ENCODE results near the gene VPS35L.

The VPS35L gene

DNA sequence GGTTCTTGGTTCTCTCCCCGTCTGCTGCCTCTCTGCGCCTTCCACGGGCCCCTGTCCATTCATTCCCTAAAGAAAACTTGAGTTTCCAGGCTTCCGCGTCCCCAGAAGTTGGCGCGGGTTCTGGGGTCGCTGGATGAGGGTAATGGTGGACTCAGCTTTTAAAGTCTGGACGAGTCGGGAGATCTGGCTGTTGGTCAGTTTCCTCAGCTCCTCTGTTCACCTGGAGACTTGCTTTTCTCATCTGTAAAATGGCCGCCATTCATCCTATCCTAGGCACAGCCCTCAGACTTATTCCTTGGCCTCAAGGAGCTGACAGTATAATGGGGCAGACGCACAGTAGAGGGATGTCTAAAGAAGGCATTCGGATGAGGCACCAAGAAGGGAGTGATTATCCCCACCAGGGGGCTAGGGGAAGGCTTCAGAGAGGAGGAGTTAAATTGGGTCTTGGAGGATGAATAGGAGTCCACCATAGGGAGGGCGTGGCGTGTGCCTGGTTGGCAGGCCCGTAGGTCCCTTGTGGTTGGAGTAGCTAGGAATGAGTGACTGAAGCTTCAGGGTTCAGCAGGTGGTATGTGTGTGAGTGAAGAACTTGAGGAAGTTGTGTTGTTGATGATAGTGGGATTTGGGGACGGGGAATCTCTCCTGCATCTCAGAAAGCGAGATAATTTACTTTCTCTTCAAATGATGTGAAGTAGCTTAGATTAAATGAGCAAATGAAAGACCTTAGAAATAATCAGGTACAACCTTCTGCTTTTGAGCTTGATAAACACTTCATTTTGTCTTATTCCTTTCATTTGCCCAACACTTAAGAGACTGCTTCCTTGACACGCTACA lies 652 bp downstream of the VPS35L start:
- H3K4me3 ChIP-seq (ENCODE audit: low read depth, low read length), result peak overlapping the region; percentile 89
- in situ Hi-C loops (cut with HindIII; ENCODE audit: low sequenced_read_pairs), result no loop called here
- TF ChIP-seq, protein P1, sequence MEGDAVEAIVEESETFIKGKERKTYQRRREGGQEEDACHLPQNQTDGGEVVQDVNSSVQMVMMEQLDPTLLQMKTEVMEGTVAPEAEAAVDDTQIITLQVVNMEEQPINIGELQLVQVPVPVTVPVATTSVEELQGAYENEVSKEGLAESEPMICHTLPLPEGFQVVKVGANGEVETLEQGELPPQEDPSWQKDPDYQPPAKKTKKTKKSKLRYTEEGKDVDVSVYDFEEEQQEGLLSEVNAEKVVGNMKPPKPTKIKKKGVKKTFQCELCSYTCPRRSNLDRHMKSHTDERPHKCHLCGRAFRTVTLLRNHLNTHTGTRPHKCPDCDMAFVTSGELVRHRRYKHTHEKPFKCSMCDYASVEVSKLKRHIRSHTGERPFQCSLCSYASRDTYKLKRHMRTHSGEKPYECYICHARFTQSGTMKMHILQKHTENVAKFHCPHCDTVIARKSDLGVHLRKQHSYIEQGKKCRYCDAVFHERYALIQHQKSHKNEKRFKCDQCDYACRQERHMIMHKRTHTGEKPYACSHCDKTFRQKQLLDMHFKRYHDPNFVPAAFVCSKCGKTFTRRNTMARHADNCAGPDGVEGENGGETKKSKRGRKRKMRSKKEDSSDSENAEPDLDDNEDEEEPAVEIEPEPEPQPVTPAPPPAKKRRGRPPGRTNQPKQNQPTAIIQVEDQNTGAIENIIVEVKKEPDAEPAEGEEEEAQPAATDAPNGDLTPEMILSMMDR (IDR thresholded peaks at IDR 0.05; ENCODE audit: low read depth, low read length, missing control alignments), result peak; percentile 15
- DNase-seq (ENCODE audit: low read depth), result no peak

DNA sequence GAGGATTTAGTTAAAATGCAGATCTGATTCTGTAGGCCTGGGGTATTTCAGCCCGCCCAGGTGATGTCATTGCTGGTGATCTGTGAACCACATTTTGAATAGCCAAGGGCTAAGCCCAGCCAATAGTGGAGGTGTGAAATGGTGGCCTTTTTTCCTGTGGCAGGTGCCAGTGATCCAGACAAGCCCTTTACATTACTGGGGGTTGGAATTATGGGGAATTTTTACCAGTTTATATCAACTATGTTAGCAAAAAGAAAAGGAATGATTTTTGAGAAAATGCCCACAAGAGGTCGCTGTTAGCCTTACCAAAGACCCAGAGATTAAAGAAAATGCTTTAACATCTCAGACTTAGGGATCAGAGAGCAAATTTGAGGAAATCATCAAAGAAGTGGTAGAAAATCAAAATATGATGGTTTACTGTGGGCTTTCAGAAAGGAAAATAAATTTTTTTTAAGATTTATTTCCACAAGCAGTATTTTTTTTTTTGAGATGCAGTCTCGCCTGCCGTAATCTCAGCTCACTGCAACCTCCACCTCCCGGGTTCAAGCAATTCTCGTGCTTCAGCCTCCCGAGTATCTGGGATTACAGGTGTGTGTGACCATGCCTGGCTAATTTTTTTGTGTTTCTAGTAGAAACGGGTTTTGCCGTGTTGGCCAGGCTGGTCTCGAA lies 3.9 kb downstream of the VPS35L start:
- DNase-seq (ENCODE audit: low read depth), result peak; percentile 48
- in situ Hi-C loops (cut with HindIII; ENCODE audit: low sequenced_read_pairs), result no loop called here
- TF ChIP-seq, protein P1 (IDR thresholded peaks at IDR 0.05; ENCODE audit: low read depth, low read length, missing control alignments), result peak; percentile 52
- H3K4me3 ChIP-seq (ENCODE audit: low read depth, low read length), result no peak overlapping the region

DNA sequence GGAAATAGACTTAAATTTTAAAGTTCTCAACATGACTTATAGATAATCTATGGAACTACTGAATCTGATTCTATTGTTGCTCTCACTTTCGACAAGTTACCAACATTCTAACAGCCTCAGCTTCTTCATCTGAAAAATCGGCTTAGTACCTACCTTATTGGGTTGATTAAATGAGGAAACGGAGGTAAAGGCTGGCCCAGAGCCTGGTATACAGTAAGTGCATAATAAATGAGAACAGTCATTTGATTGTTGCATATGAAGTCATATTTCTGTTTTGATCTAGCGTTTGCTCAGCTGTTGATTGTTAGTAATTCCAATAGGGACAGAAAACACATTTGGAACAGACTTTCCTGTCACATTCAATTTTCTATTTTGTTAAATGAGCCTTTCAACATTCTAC lies 4.6 kb downstream of the VPS35L start:
- H3K4me3 ChIP-seq (ENCODE audit: low read depth, low read length), result no peak overlapping the region
- no peak for DNase-seq (ENCODE audit: low read depth)
- in situ Hi-C loops (cut with HindIII; ENCODE audit: low sequenced_read_pairs), result no loop called here
- TF ChIP-seq, protein P1 (IDR thresholded peaks at IDR 0.05; ENCODE audit: low read depth, low read length, missing control alignments), result no peak

DNA sequence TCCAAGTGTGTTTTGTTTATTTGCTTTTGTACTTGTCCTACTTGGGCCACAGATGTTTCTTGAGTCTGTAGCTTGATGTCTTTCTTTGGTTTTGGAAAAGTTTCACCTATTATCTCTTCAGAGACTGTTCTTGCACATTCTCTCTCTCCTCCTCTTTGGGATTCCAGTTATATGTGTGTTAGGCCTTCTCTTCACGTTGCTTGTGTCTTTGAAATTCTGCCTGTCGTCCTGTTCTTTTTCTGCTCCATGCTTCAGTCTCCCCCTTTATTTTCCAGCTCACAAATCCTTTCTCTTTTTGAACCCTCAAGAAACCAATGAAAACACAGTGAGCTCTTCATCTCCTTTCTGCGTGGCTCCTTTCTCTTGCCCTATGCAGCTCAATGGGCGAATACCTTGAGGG lies 7.9 kb downstream of the VPS35L start:
- in situ Hi-C loops (cut with HindIII; ENCODE audit: low sequenced_read_pairs), result no loop called here
- TF ChIP-seq, protein P1 (IDR thresholded peaks at IDR 0.05; ENCODE audit: low read depth, low read length, missing control alignments), result no peak
- no peak for DNase-seq (ENCODE audit: low read depth)
- no peak overlapping the region for H3K4me3 ChIP-seq (ENCODE audit: low read depth, low read length)

DNA sequence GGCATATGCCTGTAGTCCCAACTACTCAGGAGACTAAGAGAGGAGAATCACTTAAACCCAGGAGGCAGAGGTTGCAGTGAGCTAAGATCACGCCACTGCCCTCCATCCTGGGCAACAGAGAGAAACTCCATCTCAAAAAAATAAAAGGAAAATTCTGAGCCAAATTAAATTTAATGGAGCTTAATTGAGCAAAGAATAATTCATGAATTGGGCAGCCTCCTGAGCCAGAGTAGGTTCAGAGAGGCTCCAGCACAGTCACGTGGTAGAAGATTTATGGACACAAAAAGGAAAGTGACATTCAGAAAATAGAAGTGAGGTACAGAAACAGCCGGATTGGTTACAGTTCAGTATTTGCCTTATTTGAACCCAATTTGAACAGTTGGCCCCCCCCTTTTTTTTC lies 10.9 kb downstream of the VPS35L start:
- in situ Hi-C loops (cut with HindIII; ENCODE audit: low sequenced_read_pairs), result no loop called here
- TF ChIP-seq, protein P1 (IDR thresholded peaks at IDR 0.05; ENCODE audit: low read depth, low read length, missing control alignments), result no peak
- H3K4me3 ChIP-seq (ENCODE audit: low read depth, low read length), result no peak overlapping the region
- DNase-seq (ENCODE audit: low read depth), result no peak

DNA sequence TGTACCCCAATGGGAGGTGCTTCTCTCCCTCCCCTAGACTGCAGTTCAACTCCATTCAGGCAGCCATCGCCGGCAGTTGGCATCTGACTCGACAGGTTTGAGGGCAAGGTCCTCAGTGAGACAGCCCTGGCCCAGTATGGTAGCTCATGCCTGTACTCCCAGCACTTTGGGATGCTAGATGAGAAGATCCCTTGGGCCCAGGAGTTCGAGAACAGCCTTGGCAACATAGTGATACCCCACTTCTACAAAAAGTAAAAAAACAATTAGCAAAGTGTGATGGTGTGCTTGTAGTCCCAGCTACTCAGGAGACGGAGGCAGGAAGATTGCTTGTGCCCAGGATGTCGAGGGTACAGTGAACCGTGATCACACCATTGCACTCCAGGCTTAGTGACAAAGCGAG lies 12.1 kb downstream of the VPS35L start:
- no peak for DNase-seq (ENCODE audit: low read depth)
- H3K4me3 ChIP-seq (ENCODE audit: low read depth, low read length), result no peak overlapping the region
- in situ Hi-C loops (cut with HindIII; ENCODE audit: low sequenced_read_pairs), result no loop called here
- TF ChIP-seq, protein P1 (IDR thresholded peaks at IDR 0.05; ENCODE audit: low read depth, low read length, missing control alignments), result no peak
